Sigmoid colon (tissue), 7 donors: ENCODE measurements around the gene CUX1. TPM values are rescaled to one million over a fixed set of nuclear protein-coding genes. Genes with fewer than 3 reads are reported as not detected.
"Not testable (repeated sequence)": the region's sequence is repeated elsewhere in the genome, so short reads cannot be mapped to it uniquely, and the experiment has no call there.

Source experiments
- DNase-seq: peaks from one replicate; pipeline ENCODE4 v3.0.0-alpha.2; 2019
- H3K27ac ChIP-seq, 4 donors: fragments of 200-600 bp; sonication (generic); one replicate each; pipeline ENCODE4 v1.5.1; 2016 to 2019; ENCODE audit warnings: mild to moderate bottlenecking in 1 of 4
- H3K27me3 ChIP-seq, 3 donors: fragments of 200-600 bp; sonication (generic); one replicate each; pipeline ENCODE4 v1.5.1; 2019; ENCODE audit warnings: mild to moderate bottlenecking in 1 of 3
- H3K36me3 ChIP-seq, 4 donors: fragments of 200-600 bp; sonication (generic); one replicate each; pipeline ENCODE4 v1.5.1; 2016 to 2019
- H3K4me1 ChIP-seq, 4 donors: fragments of 200-600 bp; sonication (generic); one replicate each; pipeline ENCODE4 v1.5.1; 2017 to 2019
- H3K4me3 ChIP-seq, 4 donors: fragments of 200-600 bp; sonication (generic); one replicate each; pipeline ENCODE4 v1.5.1; 2017 to 2019; ENCODE audit warnings: mild to moderate bottlenecking in 2 of 4, moderate library complexity in 1 of 4
- H3K9me3 ChIP-seq, 4 donors: fragments of 200-600 bp in 3 of 4; sonication (generic) in 3 of 4; one replicate each; pipeline versions ENCODE4 v1.5.1 to v1.6.1; 2013 to 2019
- EP300 ChIP-seq, 4 donors: sonication (generic); formaldehyde crosslinking; IDR thresholded peaks; one replicate each; pipeline ENCODE4 v1.6.1; 2017; ENCODE audit warnings: antibody characterized with exemption in 4 of 4
- POLR2A ChIP-seq, 2 donors: fragments of 450-650 bp; IDR thresholded peaks; one replicate each; pipeline ENCODE4 v1.6.1; 2016; ENCODE audit warnings: antibody characterized with exemption in 2 of 2, mild to moderate bottlenecking in 2 of 2, moderate library complexity in 2 of 2
- POLR2AphosphoS5 ChIP-seq, 4 donors: sonication (generic); formaldehyde crosslinking; IDR thresholded peaks; one replicate each; pipeline ENCODE4 v1.6.1; 2017; ENCODE audit warnings: antibody characterized with exemption in 4 of 4
- WGBS, 2 donors: extraction: QIAGEN DNeasy Blood & Tissue Kit; methylation state at CpG; one replicate each; pipeline ENCODE4 v1.1.7; 2013; 5-methylcytosine and 5-hydroxymethylcytosine counted together
- intact Hi-C: fragments of 100-400 bp; cut with DNase I; formaldehyde crosslinking; loops from one replicate; pipeline ENCODE4 v1.15.1; 2023
- polyA plus RNA-seq, 3 donors: library from polyadenylated mRNA; stranded (reverse); fragments of 200-250 nt; gene quantifications; one replicate each; pipeline ENCODE4 v1.2.3, GENCODE V29; 2013
- total RNA-seq, 4 donors: library from RNA; depleted of rRNA; stranded (reverse); fragments of >200 nt; gene quantifications; one replicate each; pipeline ENCODE4 v1.1.0, GENCODE V29; 2016
- TF ChIP-seq, protein P1 (sequence below), 4 experiments: fragments of 450-650 bp in 3 of 4; fragments of 200-600 bp in 1 of 4; IDR thresholded peaks; one replicate each; pipeline ENCODE4 v1.5.1; 2016 to 2019; ENCODE audit warnings: antibody characterized with exemption in 4 of 4, mild to moderate bottlenecking in 3 of 4, moderate library complexity in 2 of 4
- donor health status: healthy with polysubstance abuse.
- donor health status: Bipolar disorder and iron deficiency.
- donor health status: healthy.

CUX1 gene
- total and polyA plus RNA-seq, 7 donors, result 46.7 to 127 (median 49.9) TPM

DNA sequence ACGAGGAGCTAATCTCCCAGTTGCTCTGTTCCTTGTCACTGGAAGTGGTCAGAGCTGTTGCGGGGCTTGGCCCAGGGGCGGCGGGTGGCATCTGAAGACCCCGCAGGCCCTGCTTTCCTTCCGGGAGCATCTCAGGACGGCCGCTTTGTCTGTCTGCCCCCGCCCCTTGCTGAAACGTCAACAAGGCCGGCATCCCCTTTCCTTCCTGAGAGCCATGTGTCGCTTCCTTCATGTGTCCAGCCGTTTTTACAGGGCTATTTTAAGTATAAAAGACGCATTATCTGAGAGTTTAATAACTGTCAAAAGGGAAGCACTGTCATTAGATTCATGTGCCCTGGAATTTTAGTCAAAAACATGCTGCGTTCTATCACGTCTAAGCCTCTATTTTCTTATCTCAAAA is 110.4 kb downstream of the CUX1 start:
- no peaks in the 10 kb centered on the region for H3K9me3 ChIP-seq
- 65 to 82% methylated on average over 16 of the region's 16 CpGs for WGBS, 2 donors
- intact Hi-C loops, result no loop called here
- no peak overlapping the region for H3K4me3 ChIP-seq
- TF ChIP-seq POLR2A (IDR thresholded peaks at IDR 0.05) (no peak), EP300 (IDR thresholded peaks at IDR 0.05) (no peak), POLR2AphosphoS5 (IDR thresholded peaks at IDR 0.05) (no peak)
- TF ChIP-seq, protein P1, sequence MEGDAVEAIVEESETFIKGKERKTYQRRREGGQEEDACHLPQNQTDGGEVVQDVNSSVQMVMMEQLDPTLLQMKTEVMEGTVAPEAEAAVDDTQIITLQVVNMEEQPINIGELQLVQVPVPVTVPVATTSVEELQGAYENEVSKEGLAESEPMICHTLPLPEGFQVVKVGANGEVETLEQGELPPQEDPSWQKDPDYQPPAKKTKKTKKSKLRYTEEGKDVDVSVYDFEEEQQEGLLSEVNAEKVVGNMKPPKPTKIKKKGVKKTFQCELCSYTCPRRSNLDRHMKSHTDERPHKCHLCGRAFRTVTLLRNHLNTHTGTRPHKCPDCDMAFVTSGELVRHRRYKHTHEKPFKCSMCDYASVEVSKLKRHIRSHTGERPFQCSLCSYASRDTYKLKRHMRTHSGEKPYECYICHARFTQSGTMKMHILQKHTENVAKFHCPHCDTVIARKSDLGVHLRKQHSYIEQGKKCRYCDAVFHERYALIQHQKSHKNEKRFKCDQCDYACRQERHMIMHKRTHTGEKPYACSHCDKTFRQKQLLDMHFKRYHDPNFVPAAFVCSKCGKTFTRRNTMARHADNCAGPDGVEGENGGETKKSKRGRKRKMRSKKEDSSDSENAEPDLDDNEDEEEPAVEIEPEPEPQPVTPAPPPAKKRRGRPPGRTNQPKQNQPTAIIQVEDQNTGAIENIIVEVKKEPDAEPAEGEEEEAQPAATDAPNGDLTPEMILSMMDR (IDR thresholded peaks at IDR 0.05), result no peak
- no peaks in the 10 kb centered on the region for H3K36me3 ChIP-seq
- peak overlapping the region in 3 of 4 donors; percentile 30 to 93 (median 81) for H3K27ac ChIP-seq
- H3K27me3 ChIP-seq, result no peaks in the 10 kb centered on the region
- H3K4me1 ChIP-seq, result peaks cover 0 to 38% (median 26%) of the 10 kb centered on the region in 4 donors
- peak; percentile 63 for DNase-seq

DNA sequence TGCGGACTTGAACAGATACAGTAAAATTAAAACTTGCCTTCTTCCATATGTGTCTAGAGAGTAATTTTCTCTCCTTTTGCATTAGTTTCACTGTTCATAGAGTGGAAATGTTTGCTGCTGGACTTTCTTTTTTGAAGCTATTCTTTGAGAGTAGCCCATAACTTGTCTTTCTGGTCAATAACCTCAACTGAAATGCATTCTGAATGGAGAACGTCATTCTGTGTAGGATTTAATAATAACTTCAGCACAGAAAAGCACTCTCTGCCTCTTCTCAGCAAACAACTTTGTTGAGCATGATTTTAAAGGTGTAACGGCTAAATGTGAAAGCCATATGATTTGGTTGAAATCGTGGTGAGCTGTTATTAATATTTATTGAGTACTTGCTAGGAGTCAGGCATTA is 111.8 kb downstream of the CUX1 start:
- Histone ChIP-seq H3K27ac (peak overlapping the region in 3 of 4 donors; percentile 51 to 93 (median 68)), H3K36me3 (no peaks in the 10 kb centered on the region), H3K27me3 (no peaks in the 10 kb centered on the region), H3K9me3 (no peaks in the 10 kb centered on the region), H3K4me3 (no peak overlapping the region), H3K4me1 (peaks cover 0 to 38% (median 19%) of the 10 kb centered on the region in 4 donors)
- TF ChIP-seq, protein P1 (IDR thresholded peaks at IDR 0.05), result no peak
- TF ChIP-seq POLR2AphosphoS5 (IDR thresholded peaks at IDR 0.05), result no peak
- TF ChIP-seq EP300 (IDR thresholded peaks at IDR 0.05), result no peak
- no peak for TF ChIP-seq POLR2A (IDR thresholded peaks at IDR 0.05)
- WGBS, 2 donors, result 93 to 96% methylated on average over 4 of the region's 4 CpGs
- intact Hi-C loops, result no loop called here
- no peak for DNase-seq

DNA sequence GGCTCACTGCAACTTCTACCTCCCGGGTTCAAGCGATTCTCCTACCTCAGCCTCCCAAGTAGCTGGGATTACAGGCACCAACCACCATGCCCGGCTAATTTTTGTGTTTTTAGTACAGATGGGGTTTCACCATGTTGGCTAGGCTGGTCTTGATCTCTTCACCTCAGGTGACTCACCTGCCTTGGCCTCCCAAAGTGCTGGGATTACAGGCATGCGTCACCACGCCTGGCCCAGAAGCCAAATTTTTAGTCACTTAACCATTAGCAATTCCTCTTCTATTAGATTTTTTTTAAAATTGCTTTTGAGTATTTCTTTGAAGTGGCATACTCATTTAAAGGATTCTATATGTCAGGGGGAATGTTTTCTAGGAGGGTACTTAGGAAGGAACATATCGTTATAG is 112.5 kb downstream of the CUX1 start:
- DNase-seq, result not testable (repeated sequence)

DNA sequence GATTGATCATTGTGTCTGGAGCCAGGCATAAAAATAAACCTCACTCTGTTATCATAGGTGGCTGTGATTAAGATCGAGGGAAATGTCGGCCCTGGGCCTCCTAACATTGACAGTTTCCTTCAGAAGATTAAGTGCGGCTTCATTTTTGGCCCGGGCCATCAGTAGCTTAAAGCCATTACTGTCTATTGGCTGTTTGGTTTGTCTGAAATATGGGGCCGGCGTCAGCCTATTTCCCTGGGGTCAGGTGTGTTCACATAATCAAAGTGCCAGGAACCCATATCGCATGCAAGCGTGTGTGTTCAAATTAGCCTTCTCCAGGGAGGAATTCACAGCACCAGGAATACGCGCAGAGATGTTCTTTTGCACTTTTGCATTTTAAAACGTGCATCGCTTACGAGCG is 114.7 kb downstream of the CUX1 start:
- Histone ChIP-seq H3K4me3 (no peak overlapping the region), H3K27me3 (no peaks in the 10 kb centered on the region), H3K9me3 (no peaks in the 10 kb centered on the region), H3K27ac (peak overlapping the region in 3 of 4 donors; percentile 82 to 93 (median 86)), H3K4me1 (peaks cover 0 to 61% (median 40%) of the 10 kb centered on the region in 4 donors), H3K36me3 (no peaks in the 10 kb centered on the region)
- TF ChIP-seq, protein P1 (IDR thresholded peaks at IDR 0.05), result no peak
- no peak for TF ChIP-seq POLR2AphosphoS5 (IDR thresholded peaks at IDR 0.05)
- TF ChIP-seq POLR2A (IDR thresholded peaks at IDR 0.05), result no peak
- no peak for TF ChIP-seq EP300 (IDR thresholded peaks at IDR 0.05)
- WGBS, 2 donors, result 96% methylated on average over 14 of the region's 14 CpGs
- intact Hi-C loops, result no loop called here
- DNase-seq, result peak; percentile 61

More for the DNA sequence above, 112.5 kb downstream of the CUX1 start:
- H3K4me3 ChIP-seq, H3K27me3 ChIP-seq, H3K9me3 ChIP-seq, intact Hi-C loops, H3K36me3 ChIP-seq: not testable (repeated sequence)
- H3K27ac ChIP-seq, result peak overlapping the region in 3 of 4 donors; percentile 51 to 93 (median 68)
- 97 to 98% methylated on average over 6 of the region's 6 CpGs for WGBS, 2 donors
- H3K4me1 ChIP-seq, result peaks cover 0 to 40% (median 19%) of the 10 kb centered on the region in 4 donors

DNA sequence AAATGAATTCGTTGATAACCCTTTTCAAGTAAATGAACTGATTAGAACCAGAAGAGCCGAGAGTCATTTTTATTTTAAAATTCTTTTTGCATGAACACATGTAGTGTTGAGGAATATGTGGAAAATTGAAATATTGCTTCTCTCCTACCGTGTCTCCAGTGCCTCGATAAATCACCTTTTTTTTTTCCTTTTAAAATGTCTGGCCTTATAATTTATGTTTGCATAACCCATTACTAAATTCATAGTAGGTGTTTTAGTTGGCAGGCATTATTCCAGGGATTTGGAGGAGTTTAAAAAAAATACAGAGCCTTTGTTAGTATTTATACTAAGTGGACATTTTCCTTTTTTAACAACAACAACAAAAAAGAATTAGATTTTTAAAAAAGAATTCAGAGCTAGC is 115.6 kb downstream of the CUX1 start:
- H3K27ac ChIP-seq, result peak overlapping the region in 3 of 4 donors; percentile 82 to 93 (median 86)
- WGBS, 2 donors, result 95 to 96% methylated on average over 4 of the region's 4 CpGs
- peaks cover 0 to 71% (median 49%) of the 10 kb centered on the region in 4 donors for H3K4me1 ChIP-seq
- no peaks in the 10 kb centered on the region for H3K36me3 ChIP-seq
- DNase-seq, result no peak
- intact Hi-C loops, result no loop called here
- no peak overlapping the region for H3K4me3 ChIP-seq
- no peaks in the 10 kb centered on the region for H3K9me3 ChIP-seq
- H3K27me3 ChIP-seq, result no peaks in the 10 kb centered on the region
- TF ChIP-seq POLR2A (IDR thresholded peaks at IDR 0.05) (no peak), POLR2AphosphoS5 (IDR thresholded peaks at IDR 0.05) (peak; percentile 22 to 56 (median 48)), EP300 (IDR thresholded peaks at IDR 0.05) (peak in 1 of 4 donors; percentile 15)
- TF ChIP-seq, protein P1 (IDR thresholded peaks at IDR 0.05), result no peak
